Measurements from ENCODE around the gene MRGPRD.

The MRGPRD gene, protein sequence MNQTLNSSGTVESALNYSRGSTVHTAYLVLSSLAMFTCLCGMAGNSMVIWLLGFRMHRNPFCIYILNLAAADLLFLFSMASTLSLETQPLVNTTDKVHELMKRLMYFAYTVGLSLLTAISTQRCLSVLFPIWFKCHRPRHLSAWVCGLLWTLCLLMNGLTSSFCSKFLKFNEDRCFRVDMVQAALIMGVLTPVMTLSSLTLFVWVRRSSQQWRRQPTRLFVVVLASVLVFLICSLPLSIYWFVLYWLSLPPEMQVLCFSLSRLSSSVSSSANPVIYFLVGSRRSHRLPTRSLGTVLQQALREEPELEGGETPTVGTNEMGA

DNA sequence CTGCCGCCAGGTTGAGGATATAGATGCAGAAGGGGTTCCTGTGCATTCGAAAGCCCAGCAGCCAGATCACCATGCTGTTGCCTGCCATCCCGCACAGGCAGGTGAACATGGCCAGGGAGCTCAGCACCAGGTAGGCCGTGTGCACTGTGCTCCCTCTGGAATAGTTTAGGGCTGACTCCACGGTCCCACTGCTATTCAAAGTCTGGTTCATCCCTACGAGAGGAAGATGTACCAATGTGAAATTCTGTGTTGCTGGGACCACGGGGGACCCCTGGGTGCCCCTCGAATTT, at the start of gene MRGPRD:
Gene MRGPRD (minus strand): TSS at position 211 of the 290 bp plus-strand sequence. CDS start 0 bp downstream, at position 211.
- Histone ChIP-seq H3K36me3 (ENCODE audit: control insufficient read depth, low read depth, low read length) (no peaks in the 10 kb centered on the region), H3K9ac (ENCODE audit: low read length) (no peak within 1 kb of the TSS), H3K27me3 (ENCODE audit: control insufficient read depth, insufficient read depth, low read length) (no peaks in the 10 kb centered on the region), H3K27ac (ENCODE audit: low read length) (no peak within 1 kb of the TSS), H3K4me1 (ENCODE audit: control insufficient read depth, low read depth, low read length) (peaks cover 4% of the 10 kb centered on the region), H3K4me3 (ENCODE audit: low read length) (no peak within 1 kb of the TSS), H3K9me3 (ENCODE audit: control insufficient read depth, low read depth, low read length) (no peaks in the 10 kb centered on the region)

DNA sequence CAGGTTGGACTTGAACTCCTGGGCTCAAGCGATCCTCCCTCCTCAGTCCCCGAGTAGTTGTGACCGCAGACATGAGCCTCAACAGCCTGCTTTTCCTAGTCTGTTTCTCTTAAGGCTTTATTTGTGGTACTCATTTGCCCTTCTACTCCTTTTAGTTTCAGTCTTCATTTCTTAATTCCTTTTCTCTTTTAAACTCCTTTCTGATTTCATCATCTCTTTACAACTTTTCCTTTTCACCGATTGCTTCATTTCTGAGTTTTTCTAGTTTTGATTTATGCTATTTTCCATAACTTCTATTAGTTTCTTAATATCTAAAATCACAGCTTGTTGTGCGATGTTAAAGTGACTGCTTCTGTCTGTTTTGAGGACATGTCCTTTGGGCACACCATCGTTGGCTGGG, 49.5 kb upstream of the MRGPRD start:
- no peaks in the 10 kb centered on the region for H3K36me3 ChIP-seq (ENCODE audit: control insufficient read depth, low read depth, low read length)
- peaks cover 4% of the 10 kb centered on the region for H3K4me1 ChIP-seq (ENCODE audit: control insufficient read depth, low read depth, low read length)
- H3K27ac ChIP-seq (ENCODE audit: low read length) = no peak overlapping the region
- H3K9ac ChIP-seq (ENCODE audit: low read length) = no peak overlapping the region
- H3K4me3 ChIP-seq (ENCODE audit: low read length) = no peak overlapping the region
- no peaks in the 10 kb centered on the region for H3K27me3 ChIP-seq (ENCODE audit: control insufficient read depth, insufficient read depth, low read length)
- no peaks in the 10 kb centered on the region for H3K9me3 ChIP-seq (ENCODE audit: control insufficient read depth, low read depth, low read length)

DNA sequence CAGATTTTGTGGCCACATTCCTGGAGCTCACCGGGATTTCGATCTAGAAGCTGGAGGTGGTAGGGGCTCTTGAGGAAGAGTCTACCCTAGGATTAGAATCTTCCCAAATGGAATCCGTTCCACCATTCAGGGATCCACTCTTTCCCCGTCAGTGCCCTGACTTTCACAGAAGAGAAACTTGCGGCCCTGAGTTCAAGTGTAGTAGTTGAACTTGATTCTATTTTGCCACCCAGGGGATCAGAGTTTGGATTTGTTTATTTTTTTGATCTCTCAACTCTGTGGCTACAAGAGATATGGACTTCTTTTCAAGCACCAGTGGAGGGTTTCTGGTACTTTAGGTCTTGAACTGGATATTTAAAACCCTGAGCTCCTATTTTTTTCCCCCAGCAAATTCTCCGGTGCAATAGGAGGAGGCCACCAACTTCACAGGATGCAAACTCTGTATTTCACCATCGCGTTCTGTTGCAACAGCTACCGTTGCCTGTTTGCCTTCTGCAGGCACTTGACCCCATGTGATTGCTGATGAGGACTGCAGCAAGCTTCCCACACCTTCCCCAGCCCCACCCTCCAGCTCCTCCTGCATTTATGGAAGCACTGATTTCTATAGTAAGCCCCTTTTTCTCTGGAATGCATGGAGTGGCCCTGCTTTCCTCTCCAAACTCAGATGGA, 47.1 kb upstream of the MRGPRD start:
- Histone ChIP-seq H3K4me1 (ENCODE audit: control insufficient read depth, low read depth, low read length) (peaks cover under 1% of the 10 kb centered on the region), H3K27me3 (ENCODE audit: control insufficient read depth, insufficient read depth, low read length) (no peaks in the 10 kb centered on the region), H3K9ac (ENCODE audit: low read length) (no peak overlapping the region), H3K27ac (ENCODE audit: low read length) (no peak overlapping the region), H3K4me3 (ENCODE audit: low read length) (no peak overlapping the region), H3K9me3 (ENCODE audit: control insufficient read depth, low read depth, low read length) (no peaks in the 10 kb centered on the region), H3K36me3 (ENCODE audit: control insufficient read depth, low read depth, low read length) (no peaks in the 10 kb centered on the region)

DNA sequence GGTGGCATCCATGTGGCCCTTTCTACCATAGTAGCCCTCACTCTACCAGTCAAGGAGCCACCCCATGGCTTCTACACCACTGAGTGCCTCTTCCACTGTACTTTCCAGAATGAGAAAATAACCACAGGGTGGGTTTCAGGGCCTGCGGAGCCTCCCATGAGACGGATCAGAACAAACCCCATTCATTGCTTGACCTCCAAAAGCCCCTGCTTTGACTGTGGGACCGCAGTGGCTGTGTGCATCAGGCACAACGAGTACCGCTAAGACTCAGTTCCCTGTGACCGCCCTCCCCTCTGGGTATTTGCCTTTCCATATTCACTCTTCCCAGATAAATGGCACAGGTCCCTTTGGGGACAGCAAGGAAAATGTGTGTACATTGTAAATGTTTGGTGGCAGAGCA, 43.7 kb upstream of the MRGPRD start:
- H3K4me1 ChIP-seq (ENCODE audit: control insufficient read depth, low read depth, low read length) = no peaks in the 10 kb centered on the region
- H3K27ac ChIP-seq (ENCODE audit: low read length) = no peak overlapping the region
- no peaks in the 10 kb centered on the region for H3K36me3 ChIP-seq (ENCODE audit: control insufficient read depth, low read depth, low read length)
- no peaks in the 10 kb centered on the region for H3K27me3 ChIP-seq (ENCODE audit: control insufficient read depth, insufficient read depth, low read length)
- no peaks in the 10 kb centered on the region for H3K9me3 ChIP-seq (ENCODE audit: control insufficient read depth, low read depth, low read length)
- H3K4me3 ChIP-seq (ENCODE audit: low read length) = no peak overlapping the region
- H3K9ac ChIP-seq (ENCODE audit: low read length) = no peak overlapping the region

DNA sequence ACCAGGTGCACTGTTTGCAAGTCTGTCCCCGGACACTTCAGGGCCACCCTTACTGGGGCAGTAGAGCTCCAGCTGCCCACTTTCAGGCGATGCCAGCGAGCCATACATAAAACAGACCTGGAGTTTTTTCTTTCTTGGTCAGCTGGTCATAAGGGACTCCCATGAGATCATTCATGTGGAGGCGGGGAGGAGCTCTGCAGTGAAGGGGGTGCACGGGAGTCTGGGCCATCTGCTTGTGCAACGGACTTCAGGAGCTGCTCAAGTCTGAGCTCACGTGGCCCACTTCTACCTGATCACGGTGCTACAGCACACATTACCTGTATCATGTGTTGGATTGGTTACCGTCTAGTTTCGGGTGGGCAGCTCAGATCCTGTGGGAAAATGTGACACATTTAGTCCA, 41.5 kb upstream of the MRGPRD start:
- H3K9ac ChIP-seq (ENCODE audit: low read length) = no peak overlapping the region
- no peak overlapping the region for H3K4me3 ChIP-seq (ENCODE audit: low read length)
- no peaks in the 10 kb centered on the region for H3K4me1 ChIP-seq (ENCODE audit: control insufficient read depth, low read depth, low read length)
- no peaks in the 10 kb centered on the region for H3K36me3 ChIP-seq (ENCODE audit: control insufficient read depth, low read depth, low read length)
- no peak overlapping the region for H3K27ac ChIP-seq (ENCODE audit: low read length)
- H3K27me3 ChIP-seq (ENCODE audit: control insufficient read depth, insufficient read depth, low read length) = no peaks in the 10 kb centered on the region
- no peaks in the 10 kb centered on the region for H3K9me3 ChIP-seq (ENCODE audit: control insufficient read depth, low read depth, low read length)

DNA sequence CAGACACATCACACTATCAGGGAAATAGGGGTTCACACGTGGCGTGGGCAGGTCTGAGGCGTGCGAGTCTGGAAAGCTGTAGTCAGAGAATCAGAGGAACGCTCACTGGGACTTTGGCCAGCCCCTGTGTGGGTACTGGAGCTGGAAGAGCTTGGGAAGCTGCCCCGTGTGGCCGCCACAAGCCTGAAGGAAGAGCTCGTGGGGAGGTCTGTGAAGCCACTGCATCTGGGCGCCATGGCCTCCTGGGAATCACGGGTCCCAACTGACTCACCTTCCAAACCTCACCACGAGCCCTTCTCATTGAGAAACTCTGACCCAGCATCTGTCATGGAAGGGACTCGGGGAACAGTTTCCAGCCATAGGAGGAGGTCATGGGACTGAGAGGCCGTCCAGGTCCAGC, 38.1 kb upstream of the MRGPRD start:
- no peaks in the 10 kb centered on the region for H3K9me3 ChIP-seq (ENCODE audit: control insufficient read depth, low read depth, low read length)

DNA sequence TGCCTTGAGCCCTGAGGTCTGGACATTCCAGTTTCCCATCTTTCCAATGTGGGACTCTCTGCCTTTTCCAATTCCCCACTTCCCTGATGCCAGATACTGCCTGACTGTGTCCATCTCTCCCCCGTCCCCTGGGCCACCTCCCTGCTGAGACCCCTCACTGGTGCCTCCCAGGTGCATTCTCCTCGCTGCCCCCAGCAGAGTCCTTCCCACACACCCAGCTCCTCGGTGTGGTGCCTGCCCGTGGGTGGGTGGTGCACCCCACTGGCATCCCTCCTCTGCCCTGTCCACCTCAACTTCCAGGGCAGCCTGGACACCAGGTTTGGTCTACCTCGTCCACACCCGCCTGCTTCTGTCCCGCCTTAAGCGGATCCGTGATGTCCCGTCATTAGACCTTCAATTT, 37.2 kb upstream of the MRGPRD start:
- peaks cover 15% of the 10 kb centered on the region for H3K4me1 ChIP-seq (ENCODE audit: control insufficient read depth, low read depth, low read length)
- no peaks in the 10 kb centered on the region for H3K9me3 ChIP-seq (ENCODE audit: control insufficient read depth, low read depth, low read length)
- no peak overlapping the region for H3K27ac ChIP-seq (ENCODE audit: low read length)
- H3K9ac ChIP-seq (ENCODE audit: low read length) = no peak overlapping the region
- peaks cover 9% of the 10 kb centered on the region for H3K27me3 ChIP-seq (ENCODE audit: control insufficient read depth, insufficient read depth, low read length)
- H3K4me3 ChIP-seq (ENCODE audit: low read length) = no peak overlapping the region
- H3K36me3 ChIP-seq (ENCODE audit: control insufficient read depth, low read depth, low read length) = no peaks in the 10 kb centered on the region

More for the DNA sequence above, 38.1 kb upstream of the MRGPRD start:
- no peak overlapping the region for H3K4me3 ChIP-seq (ENCODE audit: low read length)
- H3K27me3 ChIP-seq (ENCODE audit: control insufficient read depth, insufficient read depth, low read length) = peaks cover 4% of the 10 kb centered on the region
- no peak overlapping the region for H3K27ac ChIP-seq (ENCODE audit: low read length)
- H3K36me3 ChIP-seq (ENCODE audit: control insufficient read depth, low read depth, low read length) = no peaks in the 10 kb centered on the region
- H3K9ac ChIP-seq (ENCODE audit: low read length) = no peak overlapping the region
- peaks cover 8% of the 10 kb centered on the region for H3K4me1 ChIP-seq (ENCODE audit: control insufficient read depth, low read depth, low read length)

DNA sequence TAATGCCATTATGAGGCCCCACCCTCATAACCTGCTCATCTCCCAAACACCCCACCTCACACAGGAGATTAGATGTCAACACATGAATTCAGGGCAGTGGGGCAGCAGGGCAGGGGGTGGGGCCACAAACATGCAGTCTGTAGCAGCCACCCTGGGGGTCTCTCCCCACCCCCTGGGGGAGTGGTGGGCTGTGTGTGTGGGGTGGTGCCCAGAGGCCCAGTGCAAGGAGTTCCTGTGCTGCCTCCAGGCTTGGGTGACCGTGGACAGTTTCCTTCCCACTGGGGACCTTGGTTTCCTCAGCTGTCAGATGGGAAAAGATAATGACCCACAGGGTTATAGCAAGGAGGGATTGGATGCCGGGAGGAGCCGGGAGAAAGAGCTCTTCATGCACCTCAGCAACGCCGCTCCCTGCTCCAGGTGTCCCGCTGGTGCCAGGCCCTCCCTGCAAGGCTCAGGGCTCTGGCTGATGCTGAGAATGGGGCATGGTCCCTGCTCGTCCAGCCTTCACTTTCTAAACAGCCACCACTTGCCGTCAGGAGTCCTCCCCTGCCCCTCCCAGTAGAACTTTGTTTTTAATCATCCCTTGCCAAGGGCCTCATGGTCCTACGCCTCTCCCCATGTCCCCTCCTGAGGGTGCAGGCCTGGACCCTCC, 34.2 kb upstream of the MRGPRD start:
- H3K4me1 ChIP-seq (ENCODE audit: control insufficient read depth, low read depth, low read length) = peaks cover 32% of the 10 kb centered on the region
- no peaks in the 10 kb centered on the region for H3K36me3 ChIP-seq (ENCODE audit: control insufficient read depth, low read depth, low read length)
- H3K27ac ChIP-seq (ENCODE audit: low read length) = no peak overlapping the region
- H3K4me3 ChIP-seq (ENCODE audit: low read length) = no peak overlapping the region
- H3K9ac ChIP-seq (ENCODE audit: low read length) = no peak overlapping the region
- peaks cover 25% of the 10 kb centered on the region for H3K27me3 ChIP-seq (ENCODE audit: control insufficient read depth, insufficient read depth, low read length)
- no peaks in the 10 kb centered on the region for H3K9me3 ChIP-seq (ENCODE audit: control insufficient read depth, low read depth, low read length)

DNA sequence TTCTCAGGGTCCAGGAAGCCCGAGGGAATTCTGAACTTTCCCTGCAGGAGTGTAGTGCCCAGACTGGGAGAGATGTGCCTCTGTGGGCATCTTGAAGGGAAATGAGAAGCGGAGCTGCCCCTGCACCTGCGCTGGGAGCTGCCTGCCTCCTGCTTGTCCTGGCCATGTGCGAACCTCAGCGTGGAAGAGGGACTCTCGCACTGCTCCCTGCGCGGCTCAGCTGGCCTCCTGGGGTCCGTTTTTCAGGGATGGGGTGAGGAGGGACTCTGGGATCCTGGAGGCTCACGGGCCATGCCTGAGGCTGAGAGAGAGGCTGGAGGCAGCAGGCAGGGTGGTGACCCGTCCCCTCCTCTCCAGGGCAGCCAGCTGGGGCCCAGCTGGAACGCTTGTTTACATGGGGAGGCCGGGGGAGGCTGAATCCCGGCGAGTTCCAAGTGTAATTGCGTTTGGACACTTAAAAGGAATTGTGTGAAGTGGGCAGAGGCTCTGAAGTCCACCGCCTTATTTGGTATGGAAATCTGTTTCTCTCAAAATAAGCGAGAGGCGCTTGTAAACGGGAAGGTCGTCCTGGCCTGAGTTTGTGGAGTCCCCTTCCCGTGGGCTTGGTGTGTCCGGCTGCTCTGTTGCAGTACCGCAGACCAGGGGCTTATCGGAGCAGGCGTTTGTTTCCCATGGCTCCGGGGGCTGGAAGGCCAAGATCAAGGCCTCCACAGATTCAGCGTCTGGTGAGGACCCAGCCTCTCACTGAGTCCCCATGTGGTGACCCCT, 33.5 kb upstream of the MRGPRD start:
- H3K36me3 ChIP-seq (ENCODE audit: control insufficient read depth, low read depth, low read length) = no peaks in the 10 kb centered on the region
- peak overlapping the region; percentile 47 for H3K4me3 ChIP-seq (ENCODE audit: low read length)
- H3K4me1 ChIP-seq (ENCODE audit: control insufficient read depth, low read depth, low read length) = peaks cover 32% of the 10 kb centered on the region
- H3K27me3 ChIP-seq (ENCODE audit: control insufficient read depth, insufficient read depth, low read length) = peaks cover 25% of the 10 kb centered on the region
- H3K9ac ChIP-seq (ENCODE audit: low read length) = no peak overlapping the region
- H3K9me3 ChIP-seq (ENCODE audit: control insufficient read depth, low read depth, low read length) = no peaks in the 10 kb centered on the region
- no peak overlapping the region for H3K27ac ChIP-seq (ENCODE audit: low read length)

DNA sequence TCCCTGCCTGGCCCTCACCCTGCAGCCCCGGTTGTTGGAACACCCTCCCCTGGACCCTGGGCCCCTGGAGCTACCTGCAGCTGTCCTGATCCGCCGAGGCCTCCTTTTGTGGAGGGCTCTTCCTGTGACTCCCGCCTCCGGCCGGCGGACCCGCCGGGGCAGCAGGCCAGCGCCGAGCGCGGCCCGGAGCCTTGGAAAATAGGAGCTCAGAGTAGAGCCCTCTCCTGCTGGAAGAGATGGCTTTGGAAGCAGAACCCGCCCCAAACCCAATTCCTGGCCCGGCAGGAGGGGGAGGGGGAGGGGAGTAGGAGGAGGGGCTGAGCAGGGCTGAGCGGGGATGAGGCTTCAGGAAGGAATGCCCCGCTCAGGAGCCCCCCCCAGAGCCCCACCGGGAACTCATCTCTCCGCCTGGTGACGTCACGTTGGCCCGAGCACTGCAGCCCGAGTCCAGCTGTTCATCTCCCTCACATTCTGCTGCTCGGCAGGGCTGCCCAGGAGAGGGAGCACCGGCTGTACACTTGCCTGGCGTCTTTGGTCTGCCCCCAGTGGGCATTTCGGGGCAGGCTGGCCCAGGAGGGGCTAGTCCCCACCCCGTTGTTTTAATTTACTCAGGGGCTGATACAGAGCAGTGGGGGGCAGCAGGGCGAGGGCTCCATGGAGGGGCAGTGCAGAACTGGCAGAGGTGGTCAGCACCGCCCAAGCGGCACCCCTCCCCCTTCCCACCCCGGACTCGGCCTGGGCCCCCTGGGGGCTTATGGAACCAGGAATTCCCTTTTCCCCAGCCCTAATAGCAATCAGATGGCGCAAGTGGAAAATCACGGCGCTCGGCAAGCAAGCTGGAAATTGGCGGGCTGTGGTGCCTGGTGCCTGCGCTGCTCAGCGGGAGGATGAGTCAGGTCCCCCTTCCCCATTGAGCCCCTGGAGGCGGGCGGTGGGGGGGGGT, 32.5 kb upstream of the MRGPRD start, which contains the start of gene MRGPRF:
Gene MRGPRF (minus strand): TSS at position 238 of the 943 bp plus-strand sequence. CDS start 3,345 bp downstream, outside the sequence.
- Histone ChIP-seq H3K36me3 (ENCODE audit: control insufficient read depth, low read depth, low read length) (no peaks in the 10 kb centered on the region), H3K9me3 (ENCODE audit: control insufficient read depth, low read depth, low read length) (no peaks in the 10 kb centered on the region), H3K9ac (ENCODE audit: low read length) (peak within 1 kb of the TSS; percentile 22), H3K27me3 (ENCODE audit: control insufficient read depth, insufficient read depth, low read length) (peaks cover 25% of the 10 kb centered on the region), H3K4me1 (ENCODE audit: control insufficient read depth, low read depth, low read length) (peaks cover 32% of the 10 kb centered on the region), H3K27ac (ENCODE audit: low read length) (no peak within 1 kb of the TSS), H3K4me3 (ENCODE audit: low read length) (peak within 1 kb of the TSS; percentile 47)
